Fibroblast of mammary gland (primary cell): ENCODE results near the gene S1PR1.

Experiments used
- DNase-seq: peaks from one replicate; pipeline ENCODE4 v3.0.0-alpha.2; 2010; ENCODE audit warnings: low read depth
- H3K4me3 ChIP-seq: 2 replicates; pipeline ENCODE4 v1.5.1; 2011; ENCODE audit warnings: low read depth, mild to moderate bottlenecking, low read length, moderate library complexity; ENCODE audit not compliant: control insufficient read depth
- TF ChIP-seq, protein P1 (sequence below): conservative IDR thresholded peaks from 2 replicates; pipeline ENCODE4 v1.5.1; 2011; ENCODE audit warnings: low read depth, low read length, inconsistent platforms; ENCODE audit not compliant: control insufficient read depth, insufficient read depth

Gene S1PR1

GRCh38 chr1:101240041-101240430 lies 3.2 kb downstream of the S1PR1 start:
- no peak overlapping the region for H3K4me3 ChIP-seq
- no peak for DNase-seq
- TF ChIP-seq, protein P1, sequence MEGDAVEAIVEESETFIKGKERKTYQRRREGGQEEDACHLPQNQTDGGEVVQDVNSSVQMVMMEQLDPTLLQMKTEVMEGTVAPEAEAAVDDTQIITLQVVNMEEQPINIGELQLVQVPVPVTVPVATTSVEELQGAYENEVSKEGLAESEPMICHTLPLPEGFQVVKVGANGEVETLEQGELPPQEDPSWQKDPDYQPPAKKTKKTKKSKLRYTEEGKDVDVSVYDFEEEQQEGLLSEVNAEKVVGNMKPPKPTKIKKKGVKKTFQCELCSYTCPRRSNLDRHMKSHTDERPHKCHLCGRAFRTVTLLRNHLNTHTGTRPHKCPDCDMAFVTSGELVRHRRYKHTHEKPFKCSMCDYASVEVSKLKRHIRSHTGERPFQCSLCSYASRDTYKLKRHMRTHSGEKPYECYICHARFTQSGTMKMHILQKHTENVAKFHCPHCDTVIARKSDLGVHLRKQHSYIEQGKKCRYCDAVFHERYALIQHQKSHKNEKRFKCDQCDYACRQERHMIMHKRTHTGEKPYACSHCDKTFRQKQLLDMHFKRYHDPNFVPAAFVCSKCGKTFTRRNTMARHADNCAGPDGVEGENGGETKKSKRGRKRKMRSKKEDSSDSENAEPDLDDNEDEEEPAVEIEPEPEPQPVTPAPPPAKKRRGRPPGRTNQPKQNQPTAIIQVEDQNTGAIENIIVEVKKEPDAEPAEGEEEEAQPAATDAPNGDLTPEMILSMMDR = no peak

GRCh38 chr1:101241485-101242225 lies 4.8 kb downstream of the S1PR1 start:
- TF ChIP-seq, protein P1 = no peak
- DNase-seq = no peak
- H3K4me3 ChIP-seq = no peak overlapping the region

GRCh38 chr1:101242324-101243050 lies 5.7 kb downstream of the S1PR1 start:
- TF ChIP-seq, protein P1 = no peak
- H3K4me3 ChIP-seq = no peak overlapping the region
- DNase-seq = no peak

- TF ChIP-seq, protein P1 = no peak
- H3K4me3 ChIP-seq = no peak overlapping the region
- no peak for DNase-seq
Measured at GRCh38 chr1:101243751-101244150, 6.9 kb downstream of the S1PR1 start.

DNA sequence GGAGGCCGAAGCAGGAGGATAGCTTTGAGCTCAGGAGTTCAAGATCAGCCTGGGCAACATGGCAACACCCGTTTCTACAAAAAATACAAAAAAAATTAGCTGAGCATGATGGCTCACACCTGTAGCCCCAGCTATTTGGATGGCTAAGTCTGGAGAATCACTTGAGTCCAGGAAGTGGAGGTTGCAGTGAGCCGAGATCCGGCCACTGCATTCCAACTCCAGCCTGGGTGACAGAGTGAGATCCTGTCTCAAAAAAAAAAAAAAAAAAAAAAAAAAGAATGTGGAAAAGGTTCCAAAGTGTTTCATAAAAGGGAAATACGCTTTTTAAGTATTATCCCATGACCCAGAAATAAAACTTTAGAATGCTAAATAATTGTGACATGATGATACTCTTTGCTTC lies 8.0 kb downstream of the S1PR1 start:
- TF ChIP-seq, protein P1 = no peak
- H3K4me3 ChIP-seq = no peak overlapping the region
- DNase-seq = no peak

DNA sequence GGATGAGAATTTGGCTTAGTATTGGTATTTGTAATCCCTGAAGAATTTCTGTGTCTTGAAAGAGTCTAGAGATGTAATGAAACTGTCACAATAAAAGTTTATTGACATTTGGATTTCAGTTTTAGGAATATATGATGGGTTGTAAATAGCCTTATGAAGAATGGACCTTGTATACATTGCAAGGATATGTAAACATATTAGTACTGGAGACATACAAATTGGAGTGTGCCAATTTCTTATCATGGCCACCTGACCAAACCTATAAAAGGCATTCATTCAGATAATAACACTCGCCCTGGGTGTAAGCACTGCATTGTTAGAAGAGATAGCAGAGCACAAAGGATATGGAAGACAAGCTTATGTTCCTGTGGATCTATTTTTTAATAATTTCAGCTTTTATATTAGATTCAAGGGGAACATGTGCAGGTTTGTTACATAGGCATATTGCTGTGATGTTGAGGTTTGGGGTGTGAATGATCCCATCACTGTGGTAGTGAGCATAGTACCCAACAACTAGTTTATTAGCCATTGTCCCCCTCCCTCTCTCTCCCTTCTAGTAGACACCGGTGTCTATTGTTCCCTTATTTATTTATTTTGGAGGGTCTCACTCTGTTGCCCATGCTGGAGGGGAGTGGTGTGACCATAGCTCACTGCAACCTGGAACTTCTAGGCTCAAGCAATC lies 8.6 kb downstream of the S1PR1 start:
- no peak overlapping the region for H3K4me3 ChIP-seq
- no peak for DNase-seq
- TF ChIP-seq, protein P1 = no peak
